ENCODE results near the gene FNDC3B. TPM values are rescaled to one million over a fixed set of nuclear protein-coding genes. Genes with fewer than 3 reads are reported as not detected.

FNDC3B gene
- total RNA-seq, 4 donors from 2014 or later, result 23.9 to 61.9 (median 37.0) TPM

- H3K9me3 ChIP-seq, result no peaks in the 10 kb centered on the region
- no peaks in the 10 kb centered on the region for H3K36me3 ChIP-seq
- 86% methylated on average over 5 of the region's 5 CpGs for WGBS
- no peaks in the 10 kb centered on the region for H3K27me3 ChIP-seq
- no peak for DNase-seq (ENCODE audit: low spot score in 2 of 2)
- H3K27ac ChIP-seq, result no peak overlapping the region
- H3K4me3 ChIP-seq, result no peak overlapping the region
- H3K4me1 ChIP-seq, result peaks cover 40% of the 10 kb centered on the region
- TF ChIP-seq EP300 (IDR thresholded peaks at IDR 0.05), result no peak
- TF ChIP-seq POLR2AphosphoS5 (IDR thresholded peaks at IDR 0.05), result no peak
- no peak for TF ChIP-seq CTCF (IDR thresholded peaks at IDR 0.05)
- no peak for TF ChIP-seq POLR2A (IDR thresholded peaks at IDR 0.05)
These were observed 45.6 kb downstream of the FNDC3B start for GRCh38 chr3:172084871-172085556.

- Histone ChIP-seq H3K9me3 (no peaks in the 10 kb centered on the region), H3K27ac (no peak overlapping the region), H3K36me3 (no peaks in the 10 kb centered on the region), H3K4me3 (no peak overlapping the region), H3K4me1 (peaks cover 43% of the 10 kb centered on the region), H3K27me3 (no peaks in the 10 kb centered on the region)
- TF ChIP-seq POLR2A (IDR thresholded peaks at IDR 0.05) (no peak), CTCF (IDR thresholded peaks at IDR 0.05) (no peak)
- 81% methylated on average over 2 of the region's 2 CpGs for WGBS
- no peak for DNase-seq (ENCODE audit: low spot score in 2 of 2)
These were observed 46.1 kb downstream of the FNDC3B start for GRCh38 chr3:172085557-172085895.

GRCh38 chr3:172086071-172086470 is 46.7 kb downstream of the FNDC3B start:
- TF ChIP-seq POLR2A (IDR thresholded peaks at IDR 0.05) (no peak), EP300 (IDR thresholded peaks at IDR 0.05) (no peak), CTCF (IDR thresholded peaks at IDR 0.05) (no peak), POLR2AphosphoS5 (IDR thresholded peaks at IDR 0.05) (no peak)
- H3K27me3 ChIP-seq, result no peaks in the 10 kb centered on the region
- H3K27ac ChIP-seq, result no peak overlapping the region

GRCh38 chr3:172087198-172087597 is 47.8 kb downstream of the FNDC3B start:
- WGBS, result 60% methylated on average over 4 of the region's 4 CpGs
- peaks cover 41% of the 10 kb centered on the region for H3K4me1 ChIP-seq
- no peak for TF ChIP-seq CTCF (IDR thresholded peaks at IDR 0.05)
- no peak for TF ChIP-seq POLR2A (IDR thresholded peaks at IDR 0.05)
- TF ChIP-seq POLR2AphosphoS5 (IDR thresholded peaks at IDR 0.05), result no peak
- no peak for TF ChIP-seq EP300 (IDR thresholded peaks at IDR 0.05)
- H3K27ac ChIP-seq, result no peak overlapping the region
- no peak for DNase-seq (ENCODE audit: low spot score in 2 of 2)
- H3K36me3 ChIP-seq, result no peaks in the 10 kb centered on the region
- no peak overlapping the region for H3K4me3 ChIP-seq
- H3K27me3 ChIP-seq, result no peaks in the 10 kb centered on the region
- H3K9me3 ChIP-seq, result no peaks in the 10 kb centered on the region

More at GRCh38 chr3:172086071-172086470, 46.7 kb downstream of the FNDC3B start:
- no peak for DNase-seq (ENCODE audit: low spot score in 2 of 2)
- Histone ChIP-seq H3K4me1 (peaks cover 47% of the 10 kb centered on the region), H3K4me3 (no peak overlapping the region), H3K9me3 (no peaks in the 10 kb centered on the region), H3K36me3 (no peaks in the 10 kb centered on the region)
- 94% methylated on average over 1 of the region's 1 CpG for WGBS

- H3K9me3 ChIP-seq, result no peaks in the 10 kb centered on the region
- H3K27me3 ChIP-seq, result no peaks in the 10 kb centered on the region
- H3K4me3 ChIP-seq, result no peak overlapping the region
- WGBS, result 47% methylated on average over 7 of the region's 7 CpGs
- TF ChIP-seq POLR2A (IDR thresholded peaks at IDR 0.05), result no peak
- no peak for TF ChIP-seq EP300 (IDR thresholded peaks at IDR 0.05)
- TF ChIP-seq POLR2AphosphoS5 (IDR thresholded peaks at IDR 0.05), result no peak
- no peak for TF ChIP-seq CTCF (IDR thresholded peaks at IDR 0.05)
- no peak overlapping the region for H3K27ac ChIP-seq
- no peak for DNase-seq (ENCODE audit: low spot score in 2 of 2)
- peaks cover 36% of the 10 kb centered on the region for H3K4me1 ChIP-seq
- no peaks in the 10 kb centered on the region for H3K36me3 ChIP-seq
These were observed 48.5 kb downstream of the FNDC3B start for GRCh38 chr3:172087602-172088580.

All from suprapubic skin (tissue), 4 donors.